KMS-11 (cell line): Measurements from ENCODE around the gene NR2F2.

Source experiments
- H2AFZ ChIP-seq: fragments of 200-600 bp; sonication (generic); 2 replicates; pipeline ENCODE4 v1.6.1; 2016; ENCODE audit warnings: antibody characterized with exemption, mixed run types, low read depth
- H3K27ac ChIP-seq: fragments of 200-600 bp; sonication (generic); 2 replicates; pipeline ENCODE4 v1.6.1; 2016; ENCODE audit warnings: mild to moderate bottlenecking, mixed run types
- H3K27me3 ChIP-seq: fragments of 200-600 bp; sonication (generic); 2 replicates; pipeline ENCODE4 v1.6.1; 2017; ENCODE audit warnings: mild to moderate bottlenecking, low read depth, mixed run types, moderate library complexity; ENCODE audit not compliant: insufficient read depth
- H3K36me3 ChIP-seq: fragments of 200-600 bp; sonication (generic); 2 replicates; pipeline ENCODE4 v1.6.1; 2017; ENCODE audit warnings: mild to moderate bottlenecking, mixed run types; ENCODE audit not compliant: insufficient read depth
- H3K4me1 ChIP-seq: fragments of 200-600 bp; sonication (generic); 2 replicates; pipeline ENCODE4 v1.6.1; 2016; ENCODE audit warnings: mild to moderate bottlenecking, low read depth, mixed run types; ENCODE audit not compliant: poor library complexity, severe bottlenecking
- H3K4me2 ChIP-seq: fragments of 200-600 bp; sonication (generic); 2 replicates; pipeline ENCODE4 v1.7.0; 2016; ENCODE audit warnings: mild to moderate bottlenecking, mixed run types
- H3K4me3 ChIP-seq: fragments of 200-600 bp; sonication (generic); IDR thresholded peaks from 2 replicates; pipeline ENCODE4 v1.6.1; 2017; ENCODE audit warnings: low read depth, low read length, mixed read lengths; ENCODE audit not compliant: insufficient read depth
- H3K79me2 ChIP-seq: fragments of 200-600 bp; sonication (generic); 2 replicates; pipeline ENCODE4 v1.6.1; 2016; ENCODE audit warnings: low read depth, mixed run types; ENCODE audit not compliant: insufficient read depth
- H3K9ac ChIP-seq: fragments of 200-600 bp; sonication (generic); 2 replicates; pipeline ENCODE4 v1.6.1; 2016; ENCODE audit warnings: mild to moderate bottlenecking, mixed run types
- H4K20me1 ChIP-seq: fragments of 200-600 bp; sonication (generic); 2 replicates; pipeline ENCODE4 v1.6.1; 2016; ENCODE audit warnings: mild to moderate bottlenecking, mixed run types; ENCODE audit not compliant: insufficient read depth
- TF ChIP-seq, protein P1 (sequence below): fragments of 200-600 bp; sonication (generic); conservative IDR thresholded peaks from 2 replicates; pipeline ENCODE4 v1.6.1; 2017; ENCODE audit warnings: low read depth, mild to moderate bottlenecking, antibody characterized with exemption, low read length, moderate library complexity, mixed read lengths

Gene NR2F2

DNA sequence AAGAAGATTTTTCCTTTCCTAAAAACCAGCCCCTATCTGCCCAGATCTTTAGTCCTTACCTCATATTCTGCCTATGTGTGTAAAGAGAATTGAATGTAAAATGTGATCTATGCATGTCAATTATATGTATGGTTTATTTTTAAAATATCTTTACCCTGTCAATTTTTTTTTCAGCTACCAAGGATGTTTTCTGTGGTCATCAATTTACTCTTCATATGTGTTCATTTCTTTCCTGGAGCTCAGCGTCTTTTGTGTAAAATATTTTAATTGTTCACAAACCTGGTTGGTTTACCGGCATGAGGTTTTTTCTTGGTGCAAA, 1.7 kb upstream of the NR2F2 start:
- peaks cover 35% of the 10 kb centered on the region for H3K79me2 ChIP-seq
- no peaks in the 10 kb centered on the region for H3K27me3 ChIP-seq
- H3K4me2 ChIP-seq, result no peak overlapping the region
- no peak overlapping the region for H3K27ac ChIP-seq
- peaks cover 44% of the 10 kb centered on the region for H3K4me1 ChIP-seq
- H4K20me1 ChIP-seq, result no peaks in the 10 kb centered on the region
- no peaks in the 10 kb centered on the region for H3K36me3 ChIP-seq
- TF ChIP-seq, protein P1, sequence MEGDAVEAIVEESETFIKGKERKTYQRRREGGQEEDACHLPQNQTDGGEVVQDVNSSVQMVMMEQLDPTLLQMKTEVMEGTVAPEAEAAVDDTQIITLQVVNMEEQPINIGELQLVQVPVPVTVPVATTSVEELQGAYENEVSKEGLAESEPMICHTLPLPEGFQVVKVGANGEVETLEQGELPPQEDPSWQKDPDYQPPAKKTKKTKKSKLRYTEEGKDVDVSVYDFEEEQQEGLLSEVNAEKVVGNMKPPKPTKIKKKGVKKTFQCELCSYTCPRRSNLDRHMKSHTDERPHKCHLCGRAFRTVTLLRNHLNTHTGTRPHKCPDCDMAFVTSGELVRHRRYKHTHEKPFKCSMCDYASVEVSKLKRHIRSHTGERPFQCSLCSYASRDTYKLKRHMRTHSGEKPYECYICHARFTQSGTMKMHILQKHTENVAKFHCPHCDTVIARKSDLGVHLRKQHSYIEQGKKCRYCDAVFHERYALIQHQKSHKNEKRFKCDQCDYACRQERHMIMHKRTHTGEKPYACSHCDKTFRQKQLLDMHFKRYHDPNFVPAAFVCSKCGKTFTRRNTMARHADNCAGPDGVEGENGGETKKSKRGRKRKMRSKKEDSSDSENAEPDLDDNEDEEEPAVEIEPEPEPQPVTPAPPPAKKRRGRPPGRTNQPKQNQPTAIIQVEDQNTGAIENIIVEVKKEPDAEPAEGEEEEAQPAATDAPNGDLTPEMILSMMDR, result no peak
- no peak overlapping the region for H3K4me3 ChIP-seq
- H2AFZ ChIP-seq, result no peak overlapping the region
- H3K9ac ChIP-seq, result no peak overlapping the region

DNA sequence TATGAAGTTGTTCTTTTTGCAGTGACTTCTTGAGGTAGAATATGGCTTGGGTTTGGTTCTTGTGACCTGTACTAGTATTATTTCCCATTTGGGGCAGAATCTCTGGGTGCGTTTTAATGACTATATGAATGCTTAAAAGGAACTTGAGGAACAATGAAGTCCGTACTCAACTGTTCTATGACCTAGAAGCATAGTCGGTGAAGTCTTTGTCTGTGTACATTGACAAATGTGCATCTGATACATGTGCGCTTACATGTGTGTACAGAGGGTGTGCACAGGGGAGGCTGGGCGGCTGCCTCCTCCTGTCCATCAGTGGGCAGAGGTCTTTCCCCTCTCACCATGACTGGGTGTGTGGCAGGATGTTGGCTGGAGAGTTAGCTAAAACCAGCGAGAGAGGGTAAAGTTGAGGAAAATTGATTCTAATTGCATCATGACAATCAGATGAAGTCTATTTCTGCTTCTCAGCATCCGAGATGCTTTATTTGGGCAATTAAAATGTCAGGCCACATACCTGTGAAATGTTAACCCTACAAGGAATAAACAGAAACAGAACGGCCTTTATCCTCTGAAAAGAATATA, 1.0 kb upstream of the NR2F2 start:
- Histone ChIP-seq H3K36me3 (no peaks in the 10 kb centered on the region), H3K4me2 (peak overlapping the region; percentile 61), H3K9ac (peak overlapping the region; percentile 64), H3K79me2 (peaks cover 32% of the 10 kb centered on the region), H3K4me3 (no peak overlapping the region), H4K20me1 (no peaks in the 10 kb centered on the region), H3K27ac (peak overlapping the region; percentile 46; the same call in 1 of the 2 replicates), H3K27me3 (no peaks in the 10 kb centered on the region), H3K4me1 (peaks cover 46% of the 10 kb centered on the region), H2AFZ (peak overlapping the region; percentile 79)
- TF ChIP-seq, protein P1, result no peak

DNA sequence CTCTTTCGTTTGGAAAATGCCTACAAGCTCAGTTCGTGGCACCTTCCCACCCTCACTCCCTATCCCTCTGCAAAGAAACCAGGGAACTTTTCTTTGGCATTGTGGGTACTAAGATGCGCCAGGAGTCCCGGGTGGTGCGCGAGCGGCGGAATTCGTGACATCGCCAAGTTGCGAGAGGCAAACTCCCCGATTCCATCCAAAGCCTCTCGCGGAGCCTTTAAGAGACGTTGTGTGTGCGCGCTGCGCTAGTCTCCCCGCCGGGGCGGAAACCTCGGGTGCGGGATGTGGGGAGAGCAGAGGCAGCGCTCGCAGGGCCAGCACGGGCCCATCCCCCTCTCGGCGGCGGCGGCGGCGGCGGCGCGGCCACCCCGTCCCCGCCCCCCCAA, 443 bp upstream of the NR2F2 start:
- H3K4me2 ChIP-seq, result peak overlapping the region; percentile 61
- H3K9ac ChIP-seq, result peak overlapping the region; percentile 64
- H3K79me2 ChIP-seq, result peaks cover 27% of the 10 kb centered on the region
- H4K20me1 ChIP-seq, result no peaks in the 10 kb centered on the region
- H3K4me1 ChIP-seq, result peaks cover 47% of the 10 kb centered on the region
- peak overlapping the region; percentile 79 for H2AFZ ChIP-seq
- no peaks in the 10 kb centered on the region for H3K36me3 ChIP-seq
- TF ChIP-seq, protein P1, result no peak
- no peak overlapping the region for H3K4me3 ChIP-seq
- peak overlapping the region; percentile 46; the same call in 1 of the 2 replicates for H3K27ac ChIP-seq
- H3K27me3 ChIP-seq, result no peaks in the 10 kb centered on the region

DNA sequence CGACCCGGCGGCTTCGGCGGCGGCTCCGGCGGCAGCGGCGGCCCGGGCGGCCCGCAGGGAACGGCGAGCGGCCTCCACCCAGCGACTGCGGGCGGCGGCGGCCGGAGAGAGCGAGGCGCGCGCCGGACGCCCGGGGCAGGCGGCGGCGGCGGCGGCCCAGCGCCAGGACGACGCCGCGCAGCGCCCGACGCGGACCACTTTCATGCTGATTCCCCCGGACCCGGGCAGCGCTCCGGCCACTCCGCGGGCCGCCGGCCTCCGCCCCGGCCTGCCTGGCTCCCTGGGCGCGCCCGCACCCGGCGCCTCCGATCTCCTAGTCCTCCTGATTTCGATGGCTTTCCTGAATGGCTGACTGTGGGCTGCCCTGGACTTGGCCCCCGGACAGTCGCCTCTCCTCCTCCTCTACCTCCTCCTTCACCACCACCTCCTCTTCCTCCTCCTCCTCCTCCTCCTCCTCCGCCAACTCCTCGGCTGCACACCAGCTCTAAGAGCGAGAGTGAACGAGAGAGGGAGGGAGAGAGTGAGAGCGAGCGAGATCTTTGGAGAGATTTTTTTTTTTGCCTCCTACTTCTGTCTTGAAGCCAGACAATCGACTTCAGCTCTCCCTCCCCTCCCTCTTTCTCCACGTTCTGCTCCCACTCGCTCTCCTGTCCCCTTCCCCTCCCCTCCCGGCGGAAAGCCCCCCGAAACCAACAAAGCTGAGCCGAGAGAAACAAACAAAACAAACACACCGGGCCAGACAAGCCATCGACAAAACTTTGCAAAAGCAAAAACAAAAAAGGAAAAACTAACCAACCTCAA, 844 bp downstream of the NR2F2 start:
- H3K36me3 ChIP-seq, result no peaks in the 10 kb centered on the region
- H3K27ac ChIP-seq, result peak overlapping the region; percentile 79

More for the DNA sequence above, 844 bp downstream of the NR2F2 start:
- Histone ChIP-seq H3K27me3 (no peaks in the 10 kb centered on the region), H3K9ac (peak overlapping the region; percentile 68), H3K79me2 (peaks cover 25% of the 10 kb centered on the region), H2AFZ (peak overlapping the region; percentile 55; the same call in 1 of the 2 replicates), H3K4me2 (peak overlapping the region; percentile 45), H3K4me1 (peaks cover 52% of the 10 kb centered on the region), H4K20me1 (no peaks in the 10 kb centered on the region), H3K4me3 (no peak overlapping the region)
- TF ChIP-seq, protein P1, result no peak
